ENCODE results near the gene SLC49A4. TPM values are rescaled to one million over a fixed set of nuclear protein-coding genes. Genes with fewer than 3 reads are reported as not detected.

SLC49A4 gene
- total RNA-seq, 4 donors from 2014 or later: 12.2 to 21.4 (median 15.9) TPM

DNA sequence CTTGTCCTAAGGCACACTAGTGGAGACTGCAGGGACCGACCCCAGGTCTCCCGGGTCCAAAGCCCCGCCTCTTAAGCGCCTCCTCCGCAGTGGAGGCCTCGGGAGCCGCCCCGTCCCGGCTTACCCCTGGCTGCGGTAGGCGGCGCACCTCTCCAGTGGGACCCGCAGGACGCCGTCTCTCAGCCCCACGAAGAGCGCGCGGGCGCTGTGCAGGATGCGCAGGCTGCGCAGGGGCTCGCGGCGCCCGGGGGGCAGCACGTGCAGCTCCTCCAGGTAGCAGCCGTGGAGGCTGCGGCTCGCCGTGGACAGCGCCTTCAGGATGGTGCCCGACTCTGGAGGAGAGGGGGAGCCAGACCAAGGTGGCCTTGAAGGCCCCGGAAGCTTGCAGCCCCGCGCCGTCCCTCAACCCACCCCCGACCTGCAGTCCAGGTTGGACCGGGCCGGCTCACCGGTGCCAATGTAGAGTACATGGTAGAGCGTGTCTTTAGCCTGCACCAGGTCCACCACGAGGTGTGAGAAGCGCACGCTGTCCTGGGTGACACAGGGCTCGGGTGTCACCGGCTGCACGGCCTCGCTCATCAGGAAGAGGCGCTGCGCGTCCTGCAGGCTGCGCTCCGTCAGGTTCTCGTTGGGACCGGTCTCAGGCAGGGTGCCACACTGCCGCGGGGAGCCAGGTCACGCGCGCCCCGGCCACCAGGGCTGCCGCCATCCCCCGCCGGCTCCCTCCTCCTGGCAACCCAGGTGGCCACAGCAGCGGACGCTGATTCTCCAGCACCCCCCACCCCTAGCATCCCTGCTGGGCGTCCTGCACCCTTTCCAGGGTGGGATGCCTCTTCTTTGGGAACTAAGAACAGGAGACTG, 127.2 kb downstream of the SLC49A4 start:
- peaks cover 6 to 10% (median 9%) of the 10 kb centered on the region in 3 donors for H3K4me1 ChIP-seq
- no peak for DNase-seq
- TF ChIP-seq, protein P1, sequence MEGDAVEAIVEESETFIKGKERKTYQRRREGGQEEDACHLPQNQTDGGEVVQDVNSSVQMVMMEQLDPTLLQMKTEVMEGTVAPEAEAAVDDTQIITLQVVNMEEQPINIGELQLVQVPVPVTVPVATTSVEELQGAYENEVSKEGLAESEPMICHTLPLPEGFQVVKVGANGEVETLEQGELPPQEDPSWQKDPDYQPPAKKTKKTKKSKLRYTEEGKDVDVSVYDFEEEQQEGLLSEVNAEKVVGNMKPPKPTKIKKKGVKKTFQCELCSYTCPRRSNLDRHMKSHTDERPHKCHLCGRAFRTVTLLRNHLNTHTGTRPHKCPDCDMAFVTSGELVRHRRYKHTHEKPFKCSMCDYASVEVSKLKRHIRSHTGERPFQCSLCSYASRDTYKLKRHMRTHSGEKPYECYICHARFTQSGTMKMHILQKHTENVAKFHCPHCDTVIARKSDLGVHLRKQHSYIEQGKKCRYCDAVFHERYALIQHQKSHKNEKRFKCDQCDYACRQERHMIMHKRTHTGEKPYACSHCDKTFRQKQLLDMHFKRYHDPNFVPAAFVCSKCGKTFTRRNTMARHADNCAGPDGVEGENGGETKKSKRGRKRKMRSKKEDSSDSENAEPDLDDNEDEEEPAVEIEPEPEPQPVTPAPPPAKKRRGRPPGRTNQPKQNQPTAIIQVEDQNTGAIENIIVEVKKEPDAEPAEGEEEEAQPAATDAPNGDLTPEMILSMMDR (IDR thresholded peaks at IDR 0.05): peak in 2 of 6 experiments; percentile 6 to 11
- TF ChIP-seq POLR2A (IDR thresholded peaks at IDR 0.05): no peak
- no peaks in the 10 kb centered on the region for H3K9me3 ChIP-seq
- peak overlapping the region in 2 of 4 donors; percentile 31 to 52 for H3K4me3 ChIP-seq
- intact Hi-C loops (cut with DNase I): no loop called here
- H3K36me3 ChIP-seq: no peaks in the 10 kb centered on the region
- H3K27ac ChIP-seq: no peak overlapping the region
- WGBS, 2 donors: 3 to 20% methylated on average over 21 to 24 of the region's 68 CpGs
- peaks cover 0 to 63% (median 12%) of the 10 kb centered on the region in 4 donors for H3K27me3 ChIP-seq

DNA sequence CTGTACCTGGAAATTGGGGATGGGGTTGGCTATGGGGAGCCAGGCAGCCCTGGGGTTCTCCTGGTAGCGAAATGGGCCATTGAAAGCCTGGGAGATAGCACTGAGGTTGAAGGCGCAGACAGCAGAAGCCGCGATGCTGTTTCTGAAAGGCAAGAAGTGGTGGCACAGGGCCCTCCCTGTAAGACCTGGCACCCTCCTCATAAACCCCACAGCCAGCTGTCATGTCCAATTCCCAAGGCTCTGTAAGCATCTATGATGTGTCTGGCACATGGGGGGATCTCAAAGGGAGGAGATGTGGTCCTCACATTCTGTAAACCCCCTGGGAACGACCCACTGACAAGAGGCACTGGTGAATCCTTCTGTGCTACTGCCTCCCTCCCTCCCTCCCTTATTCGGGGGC, 128.7 kb downstream of the SLC49A4 start:
- Histone ChIP-seq H3K36me3 (no peaks in the 10 kb centered on the region), H3K4me1 (peaks cover 6 to 10% (median 9%) of the 10 kb centered on the region in 3 donors), H3K9me3 (no peaks in the 10 kb centered on the region), H3K4me3 (no peak overlapping the region), H3K27me3 (peaks cover 0 to 63% (median 12%) of the 10 kb centered on the region in 4 donors), H3K27ac (no peak overlapping the region)
- 70 to 73% methylated on average over 5 to 6 of the region's 6 CpGs for WGBS, 2 donors
- no peak for DNase-seq
- intact Hi-C loops (cut with DNase I): no loop called here
- TF ChIP-seq POLR2A (IDR thresholded peaks at IDR 0.05): no peak
- TF ChIP-seq, protein P1 (IDR thresholded peaks at IDR 0.05): no peak

DNA sequence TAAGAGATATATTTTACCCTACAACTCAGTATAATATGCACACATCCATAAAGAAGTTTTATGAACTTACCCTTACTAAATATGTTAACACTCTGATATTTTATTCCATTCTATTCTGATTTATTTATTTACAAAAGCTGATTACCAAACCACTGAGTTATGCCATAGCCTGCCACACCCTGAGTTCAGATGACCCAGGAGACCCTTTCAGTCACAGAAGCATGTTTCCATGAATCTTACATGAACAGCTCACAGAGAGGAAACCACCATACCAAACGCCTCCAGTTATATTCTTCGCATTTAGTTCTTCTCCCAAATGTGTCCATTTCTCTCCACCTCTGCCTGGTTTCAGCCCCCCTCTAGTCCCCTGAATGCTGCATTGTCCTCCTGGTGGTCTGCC, 129.2 kb downstream of the SLC49A4 start:
- no peak for DNase-seq
- Histone ChIP-seq H3K27ac (no peak overlapping the region), H3K4me1 (peaks cover 6 to 10% (median 9%) of the 10 kb centered on the region in 3 donors), H3K9me3 (no peaks in the 10 kb centered on the region), H3K27me3 (peaks cover 0 to 63% (median 12%) of the 10 kb centered on the region in 4 donors), H3K4me3 (no peak overlapping the region), H3K36me3 (no peaks in the 10 kb centered on the region)
- WGBS, 2 donors: 76 to 89% methylated on average over 2 of the region's 2 CpGs
- TF ChIP-seq, protein P1 (IDR thresholded peaks at IDR 0.05): no peak
- TF ChIP-seq POLR2A (IDR thresholded peaks at IDR 0.05): no peak
- intact Hi-C loops (cut with DNase I): no loop called here

DNA sequence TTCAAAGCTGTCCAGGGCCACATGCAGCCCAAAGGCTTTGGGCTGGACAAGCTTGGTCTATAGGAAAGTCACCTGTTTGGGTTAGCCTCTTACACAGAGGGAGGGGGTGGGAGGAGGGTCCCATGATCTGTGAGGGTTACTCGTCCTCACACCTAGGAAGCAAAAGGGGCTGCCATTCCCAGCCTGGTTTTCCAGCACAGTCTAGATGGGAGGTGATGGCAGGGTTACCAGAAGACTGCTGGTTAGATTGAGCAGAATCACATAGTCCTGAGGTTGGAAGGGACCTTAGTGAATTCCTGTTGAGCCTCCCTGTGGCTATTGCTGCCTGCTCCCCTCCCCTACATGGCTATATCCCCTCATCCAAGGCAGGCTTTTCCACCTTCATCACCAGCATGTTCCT, 130.9 kb downstream of the SLC49A4 start:
- H3K27ac ChIP-seq: no peak overlapping the region
- no peaks in the 10 kb centered on the region for H3K36me3 ChIP-seq
- peaks cover 6 to 10% (median 9%) of the 10 kb centered on the region in 3 donors for H3K4me1 ChIP-seq
- peaks cover 0 to 63% (median 12%) of the 10 kb centered on the region in 4 donors for H3K27me3 ChIP-seq
- H3K4me3 ChIP-seq: no peak overlapping the region
- no peak for TF ChIP-seq POLR2A (IDR thresholded peaks at IDR 0.05)
- TF ChIP-seq, protein P1 (IDR thresholded peaks at IDR 0.05): no peak
- DNase-seq: no peak
- intact Hi-C loops (cut with DNase I): no loop called here
- 83 to 86% methylated on average over 1 of the region's 1 CpG for WGBS, 2 donors
- H3K9me3 ChIP-seq: no peaks in the 10 kb centered on the region

DNA sequence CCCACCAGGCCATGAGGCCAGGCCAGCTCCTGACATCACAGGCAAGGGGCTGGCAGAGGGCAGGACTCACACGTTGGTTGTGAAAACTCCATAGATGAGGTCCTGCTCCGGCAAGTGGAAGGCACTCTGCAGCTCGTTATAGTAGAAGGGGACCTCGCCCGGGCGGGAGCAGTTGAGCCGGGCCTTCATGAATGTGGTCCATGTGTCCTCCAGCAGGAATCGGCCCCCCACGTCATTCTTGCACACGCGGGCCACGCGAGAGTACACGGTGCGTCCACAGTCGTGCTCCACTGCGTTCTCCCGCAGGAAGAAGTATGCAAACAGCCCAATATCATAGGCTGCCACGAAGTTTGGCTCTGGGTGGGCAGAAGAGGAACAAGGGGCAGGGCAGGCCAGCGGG, 131.5 kb downstream of the SLC49A4 start:
- no peak overlapping the region for H3K4me3 ChIP-seq
- TF ChIP-seq, protein P1 (IDR thresholded peaks at IDR 0.05): no peak
- no peak for TF ChIP-seq POLR2A (IDR thresholded peaks at IDR 0.05)
- 83 to 94% methylated on average over 4 to 10 of the region's 20 CpGs for WGBS, 2 donors
- H3K27ac ChIP-seq: no peak overlapping the region
- peaks cover 6 to 10% (median 9%) of the 10 kb centered on the region in 3 donors for H3K4me1 ChIP-seq
- H3K9me3 ChIP-seq: no peaks in the 10 kb centered on the region
- DNase-seq: no peak
- H3K36me3 ChIP-seq: no peaks in the 10 kb centered on the region
- H3K27me3 ChIP-seq: peaks cover 0 to 58% (median 12%) of the 10 kb centered on the region in 4 donors
- intact Hi-C loops (cut with DNase I): no loop called here

All from esophagus squamous epithelium (tissue), 5 donors.